IPS-15b (cell line): ENCODE measurements around the gene PRKCB.
"Not testable (repeated sequence)": the region's sequence is repeated elsewhere in the genome, so short reads cannot be mapped to it uniquely, and the experiment has no call there.

ENCODE experiments used
- H3K27me3 ChIP-seq: one replicate; pipeline ENCODE4 v1.6.1; 2013; ENCODE audit warnings: low read length; ENCODE audit not compliant: control insufficient read depth, insufficient read depth
- H3K36me3 ChIP-seq: one replicate; pipeline ENCODE4 v1.6.1; 2013; ENCODE audit warnings: low read length; ENCODE audit not compliant: control insufficient read depth, insufficient read depth
- H3K4me1 ChIP-seq: one replicate; pipeline ENCODE4 v1.6.1; 2013; ENCODE audit warnings: mild to moderate bottlenecking, low read length; ENCODE audit not compliant: control insufficient read depth, insufficient read depth
- H3K4me3 ChIP-seq: one replicate; pipeline ENCODE4 v1.5.1; 2013; ENCODE audit warnings: low read depth, low read length
- H3K9ac ChIP-seq: one replicate; pipeline ENCODE4 v1.6.1; 2013; ENCODE audit warnings: low read depth, mild to moderate bottlenecking, low read length
- H3K9me3 ChIP-seq: one replicate; pipeline ENCODE4 v1.6.1; 2013; ENCODE audit warnings: mild to moderate bottlenecking, low read length; ENCODE audit not compliant: control insufficient read depth, insufficient read depth

Gene PRKCB

GRCh38 chr16:24101431-24101830, 265.6 kb downstream of the PRKCB start:
- Histone ChIP-seq H3K27me3 (no peaks in the 10 kb centered on the region), H3K9ac (no peak overlapping the region), H3K4me1 (peaks cover 25% of the 10 kb centered on the region), H3K36me3 (no peaks in the 10 kb centered on the region), H3K9me3 (no peaks in the 10 kb centered on the region), H3K4me3 (no peak overlapping the region)

- H3K9ac ChIP-seq = no peak overlapping the region
- H3K27me3 ChIP-seq = no peaks in the 10 kb centered on the region
- peaks cover 25% of the 10 kb centered on the region for H3K4me1 ChIP-seq
- H3K36me3 ChIP-seq = no peaks in the 10 kb centered on the region
- no peaks in the 10 kb centered on the region for H3K9me3 ChIP-seq
- no peak overlapping the region for H3K4me3 ChIP-seq
These were observed 266.5 kb downstream of the PRKCB start for GRCh38 chr16:24102209-24102660.

GRCh38 chr16:24105471-24105870, 269.7 kb downstream of the PRKCB start:
- H3K4me1 ChIP-seq, H3K27me3 ChIP-seq, H3K9ac ChIP-seq, H3K4me3 ChIP-seq, H3K36me3 ChIP-seq, H3K9me3 ChIP-seq: not testable (repeated sequence)

DNA sequence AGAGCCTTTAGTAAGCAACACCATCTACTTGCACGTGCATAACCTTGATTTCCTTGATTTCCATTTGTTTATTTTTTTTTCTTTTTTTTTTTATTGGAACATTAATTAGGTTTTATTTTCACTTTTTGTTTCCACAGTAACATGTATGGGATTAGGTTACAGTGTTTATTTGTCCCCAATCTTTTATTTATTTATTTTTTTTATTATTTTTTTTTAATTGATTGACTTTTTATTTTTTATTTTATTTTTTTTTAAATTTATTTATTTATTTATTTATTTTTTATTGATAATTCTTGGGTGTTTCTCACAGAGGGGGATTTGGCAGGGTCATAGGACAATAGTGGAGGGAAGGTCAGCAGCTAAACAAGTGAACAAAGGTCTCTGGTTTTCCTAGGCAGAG, 272.3 kb downstream of the PRKCB start:
- not testable (repeated sequence) for H3K9me3 ChIP-seq, H3K36me3 ChIP-seq, H3K27me3 ChIP-seq

GRCh38 chr16:24111724-24112302, 276.0 kb downstream of the PRKCB start:
- H3K9me3 ChIP-seq = no peaks in the 10 kb centered on the region
- no peaks in the 10 kb centered on the region for H3K4me1 ChIP-seq
- no peak overlapping the region for H3K4me3 ChIP-seq
- H3K9ac ChIP-seq = no peak overlapping the region
- H3K27me3 ChIP-seq = no peaks in the 10 kb centered on the region
- no peaks in the 10 kb centered on the region for H3K36me3 ChIP-seq

More for the DNA sequence above, 272.3 kb downstream of the PRKCB start:
- not testable (repeated sequence) for H3K4me1 ChIP-seq, H3K4me3 ChIP-seq, H3K9ac ChIP-seq

DNA sequence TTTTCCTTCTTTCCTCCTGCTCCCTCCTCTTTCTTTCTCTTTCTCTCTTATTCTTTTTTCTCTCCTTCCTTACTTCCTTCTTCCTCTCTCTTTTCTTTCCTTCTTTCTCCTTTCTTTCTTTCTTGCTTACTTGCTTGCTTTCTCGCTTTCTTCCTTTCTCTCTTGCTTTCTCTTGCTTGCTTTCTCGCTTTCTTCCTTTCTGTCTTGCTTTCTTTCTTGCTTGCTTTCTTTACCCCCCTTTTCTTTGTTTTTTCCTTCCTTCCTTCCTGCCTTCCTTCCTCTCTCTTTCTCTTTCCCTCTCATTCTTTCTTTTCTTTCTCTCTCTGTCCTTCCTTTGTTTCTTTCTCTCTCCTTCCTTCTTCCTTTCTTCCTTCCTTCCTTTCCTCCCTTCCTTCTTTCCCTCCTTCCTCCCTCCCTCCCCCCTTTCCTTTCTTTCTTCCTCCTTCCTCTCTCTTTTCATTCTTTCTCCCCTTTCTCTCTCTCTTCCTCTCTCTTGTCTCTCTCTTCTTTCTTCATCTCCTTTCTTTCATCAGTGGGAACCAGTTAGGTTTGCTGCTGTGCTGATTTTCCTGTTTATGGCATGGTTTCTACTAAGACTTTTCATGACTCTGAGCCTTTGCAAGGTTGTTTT, 277.4 kb downstream of the PRKCB start:
- peaks cover 11% of the 10 kb centered on the region for H3K4me1 ChIP-seq
- H3K9me3 ChIP-seq = no peaks in the 10 kb centered on the region

DNA sequence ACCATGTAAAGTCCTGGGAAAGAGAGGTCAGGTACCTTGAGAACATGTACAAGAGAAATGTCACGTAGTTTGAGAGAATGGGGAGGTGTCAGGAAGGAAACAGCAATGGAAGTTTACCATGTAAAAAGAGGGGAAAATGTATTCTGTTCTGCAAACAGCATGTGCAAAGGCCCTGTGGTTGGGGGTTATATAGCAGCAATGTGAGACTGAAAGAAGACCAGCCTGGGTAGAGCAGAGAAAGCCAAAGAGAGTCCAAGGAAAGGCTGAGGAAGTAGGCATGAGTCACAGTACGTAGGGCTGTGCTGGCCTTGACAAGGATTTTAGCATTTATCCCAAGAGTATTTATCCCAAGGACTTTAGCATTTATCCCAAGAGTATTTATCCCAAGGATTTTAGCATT, 279.1 kb downstream of the PRKCB start:
- no peaks in the 10 kb centered on the region for H3K27me3 ChIP-seq
- no peak overlapping the region for H3K4me3 ChIP-seq
- no peak overlapping the region for H3K9ac ChIP-seq
- H3K9me3 ChIP-seq = no peaks in the 10 kb centered on the region
- no peaks in the 10 kb centered on the region for H3K36me3 ChIP-seq
- H3K4me1 ChIP-seq = peaks cover 12% of the 10 kb centered on the region

More for the DNA sequence above, 277.4 kb downstream of the PRKCB start:
- no peaks in the 10 kb centered on the region for H3K36me3 ChIP-seq
- H3K27me3 ChIP-seq = no peaks in the 10 kb centered on the region
- H3K4me3 ChIP-seq = no peak overlapping the region
- no peak overlapping the region for H3K9ac ChIP-seq

DNA sequence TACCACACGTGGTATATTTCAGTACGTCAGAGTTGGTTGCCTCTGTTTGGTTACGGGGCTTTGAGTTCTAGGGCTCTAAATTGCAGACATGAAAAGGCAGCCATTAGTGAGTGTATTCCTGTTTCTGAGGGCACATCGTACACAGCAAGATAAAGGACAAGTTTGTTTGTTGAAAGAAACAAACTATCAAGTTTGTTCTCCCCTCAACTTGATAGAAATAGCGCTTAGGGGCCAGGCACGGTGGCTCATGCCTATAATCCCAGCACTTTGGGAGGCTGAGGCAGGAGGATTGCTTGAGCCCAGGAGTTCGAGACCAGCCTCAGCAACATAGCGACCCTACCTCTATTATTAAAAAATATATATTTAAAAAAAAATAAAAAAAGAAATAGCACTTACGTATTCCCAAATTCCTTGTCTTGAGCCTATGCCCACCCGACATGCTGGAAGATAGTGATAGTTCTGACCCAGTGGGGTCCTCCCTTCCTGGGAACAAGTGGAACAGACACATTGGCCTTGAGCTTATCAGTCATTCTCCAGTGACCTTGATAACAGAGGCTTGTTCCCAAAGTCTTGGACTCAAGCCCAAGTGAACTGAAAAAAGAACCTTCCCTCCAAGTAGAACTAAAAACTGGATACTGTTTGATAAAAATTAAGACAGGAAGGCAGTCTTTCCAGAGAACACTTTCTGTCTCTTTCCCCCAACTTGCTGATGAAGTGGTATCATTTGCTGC, 280.4 kb downstream of the PRKCB start:
- Histone ChIP-seq H3K9ac (no peak overlapping the region), H3K36me3 (no peaks in the 10 kb centered on the region), H3K4me3 (no peak overlapping the region), H3K4me1 (peaks cover 12% of the 10 kb centered on the region), H3K9me3 (no peaks in the 10 kb centered on the region), H3K27me3 (no peaks in the 10 kb centered on the region)

DNA sequence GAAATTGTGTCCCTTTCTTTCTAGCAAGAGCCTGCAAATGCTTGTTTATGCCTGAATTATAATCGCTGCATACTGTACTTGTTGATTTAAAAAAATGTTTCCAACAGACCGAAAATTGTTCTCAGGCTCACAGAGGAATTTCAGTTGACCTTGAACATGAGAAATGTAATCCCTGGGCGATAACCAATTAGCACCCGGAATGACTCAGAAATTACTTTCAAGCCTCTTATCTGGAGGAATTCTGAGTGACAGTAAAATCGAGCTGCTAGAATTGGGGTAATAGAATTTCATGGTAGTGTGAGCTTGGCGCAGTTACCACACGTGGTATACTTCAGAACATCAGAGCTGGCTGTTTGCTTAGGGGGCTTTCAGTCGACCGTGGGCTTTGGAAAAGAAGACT, 281.2 kb downstream of the PRKCB start:
- peaks cover 12% of the 10 kb centered on the region for H3K4me1 ChIP-seq
- H3K9me3 ChIP-seq = no peaks in the 10 kb centered on the region
- no peaks in the 10 kb centered on the region for H3K36me3 ChIP-seq
- no peaks in the 10 kb centered on the region for H3K27me3 ChIP-seq
- no peak overlapping the region for H3K4me3 ChIP-seq
- no peak overlapping the region for H3K9ac ChIP-seq

- no peaks in the 10 kb centered on the region for H3K36me3 ChIP-seq
- no peak overlapping the region for H3K9ac ChIP-seq
- no peaks in the 10 kb centered on the region for H3K27me3 ChIP-seq
- H3K4me1 ChIP-seq = peaks cover 12% of the 10 kb centered on the region
- no peak overlapping the region for H3K4me3 ChIP-seq
- H3K9me3 ChIP-seq = no peaks in the 10 kb centered on the region
These were observed 281.9 kb downstream of the PRKCB start for GRCh38 chr16:24117680-24118079.

- H3K4me3 ChIP-seq = no peak overlapping the region
- no peaks in the 10 kb centered on the region for H3K27me3 ChIP-seq
- no peaks in the 10 kb centered on the region for H3K9me3 ChIP-seq
- H3K36me3 ChIP-seq = no peaks in the 10 kb centered on the region
- peaks cover 12% of the 10 kb centered on the region for H3K4me1 ChIP-seq
- no peak overlapping the region for H3K9ac ChIP-seq
These were observed 282.5 kb downstream of the PRKCB start for GRCh38 chr16:24118126-24118821.
